A549 (cell line): ENCODE data around the gene TES.

Source experiments
- CTCF ChIP-seq: fragments of >200 bp; sonication (Bioruptor Twin); formaldehyde crosslinking; IDR thresholded peaks from 3 replicates; pipeline ENCODE4 v1.5.1; 2016
- SREBF2 ChIP-seq: fragments of 450-650 bp; IDR thresholded peaks from 2 replicates; pipeline ENCODE4 v1.6.1; 2014; ENCODE audit warnings: mild to moderate bottlenecking, moderate library complexity

- TF ChIP-seq CTCF (no peak), SREBF2 (no peak)
Observed at GRCh38 chr7:116257156-116257555, 46.8 kb downstream of the TES start.
